M059J (cell line): Measurements from ENCODE around the gene CAPS2. TPM values are rescaled to one million over a fixed set of nuclear protein-coding genes. Genes with fewer than 3 reads are reported as not detected.

ENCODE experiments used
- DNase-seq: peaks from one replicate; pipeline ENCODE4 v3.0.0-alpha.2; 2012; ENCODE audit warnings: low read depth
- total RNA-seq: library from RNA; depleted of rRNA; stranded (reverse); fragments of >200 nt; shearing (Covaris generic); gene quantifications from 2 replicates; pipeline ENCODE4 v1.2.3, GENCODE V29; 2014; rRNA removed

The CAPS2 gene
- total RNA-seq, 1 experiment from 2014 or later = 3.7 TPM

DNA sequence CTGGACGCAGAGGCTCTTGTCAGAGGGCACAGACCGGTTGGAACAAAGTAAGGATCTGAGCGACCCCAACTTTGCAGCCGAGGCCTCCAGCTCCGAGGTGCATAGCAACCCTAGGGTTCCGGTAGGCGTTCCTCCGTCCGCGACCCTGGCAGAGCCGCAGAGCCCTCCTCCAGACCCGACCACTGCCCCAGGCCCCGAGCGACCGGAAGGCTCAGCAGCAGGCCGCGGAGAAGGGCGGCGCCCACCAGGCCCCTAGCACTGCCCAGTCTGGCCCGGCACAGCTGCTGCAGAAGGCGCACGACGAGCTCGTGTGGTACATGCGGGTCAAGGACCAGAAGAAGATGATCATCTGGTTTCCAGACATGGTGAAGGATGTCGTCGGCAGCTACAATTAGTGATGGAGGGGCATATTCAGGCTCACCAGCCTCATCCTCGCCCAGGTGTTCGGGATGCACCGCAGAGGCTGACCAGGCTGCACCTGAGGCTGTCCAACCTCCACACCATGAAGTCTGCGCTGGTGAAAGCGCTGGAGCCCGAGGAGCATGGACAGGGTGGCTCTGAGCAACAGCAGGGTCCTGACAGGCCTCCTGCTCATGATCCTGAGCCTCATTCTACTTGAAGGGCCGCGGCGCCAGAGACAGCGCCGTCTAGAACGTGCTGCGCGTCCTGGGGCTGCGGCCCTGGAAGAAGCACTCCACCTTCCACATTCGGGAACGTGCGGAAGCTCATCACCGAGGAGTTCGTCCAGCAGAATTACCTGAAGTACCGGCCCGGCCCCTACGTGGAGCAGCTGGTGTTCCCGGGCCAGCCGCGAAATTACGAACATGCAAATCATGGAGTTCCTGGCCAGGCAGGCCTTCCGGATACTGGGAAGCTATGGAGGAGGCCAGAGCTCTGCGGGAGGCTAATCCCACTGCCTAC lies 24.5 kb downstream of the CAPS2 start:
- DNase-seq = no peak

GRCh38 chr12:75302781-75303180 lies 27.3 kb downstream of the CAPS2 start:
- no peak for DNase-seq

- DNase-seq = no peak
These were observed 27.9 kb downstream of the CAPS2 start for GRCh38 chr12:75302225-75302624.

DNA sequence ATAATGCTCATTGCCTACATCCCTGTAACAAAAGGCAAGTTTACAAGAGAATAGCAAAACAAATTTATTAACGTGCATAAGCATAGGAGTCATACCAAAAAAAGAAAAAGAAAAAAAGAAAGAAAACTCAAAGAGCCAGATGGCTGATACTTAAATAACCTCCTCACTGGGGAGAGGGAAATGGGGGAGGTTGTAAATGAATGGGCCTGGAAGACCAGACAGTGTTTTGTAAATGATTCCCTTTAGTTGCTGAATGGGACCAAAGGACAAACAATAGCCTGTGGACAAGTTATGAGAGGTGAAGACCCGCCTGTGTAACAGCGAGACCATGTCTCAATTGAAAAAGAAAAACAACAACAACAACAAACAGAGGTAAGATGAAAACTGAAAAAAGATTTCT lies 35.3 kb downstream of the CAPS2 start:
- no peak for DNase-seq

DNA sequence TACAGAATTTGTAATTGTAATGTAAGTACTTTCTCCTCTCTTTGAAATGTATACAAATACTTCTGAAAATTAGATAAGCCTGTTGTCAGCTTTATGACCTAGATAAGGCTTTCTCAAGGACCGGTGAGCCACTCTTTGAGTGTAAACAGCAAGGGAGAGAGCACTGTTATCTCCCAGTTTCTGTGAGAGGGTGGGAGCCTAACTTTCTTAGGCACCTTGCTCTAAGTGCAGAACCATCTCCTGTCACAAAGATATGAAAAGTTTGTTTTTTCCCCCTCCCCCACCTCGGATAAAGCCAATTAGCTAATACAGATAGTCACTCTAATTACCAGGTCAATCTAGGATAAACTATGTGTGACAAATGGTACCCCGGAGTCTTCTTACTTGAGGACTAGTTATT lies 35.8 kb downstream of the CAPS2 start:
- no peak for DNase-seq

GRCh38 chr12:75291014-75291413 lies 39.1 kb downstream of the CAPS2 start:
- no peak for DNase-seq

GRCh38 chr12:75289753-75290152 lies 40.4 kb downstream of the CAPS2 start:
- peak; percentile 3 for DNase-seq

DNA sequence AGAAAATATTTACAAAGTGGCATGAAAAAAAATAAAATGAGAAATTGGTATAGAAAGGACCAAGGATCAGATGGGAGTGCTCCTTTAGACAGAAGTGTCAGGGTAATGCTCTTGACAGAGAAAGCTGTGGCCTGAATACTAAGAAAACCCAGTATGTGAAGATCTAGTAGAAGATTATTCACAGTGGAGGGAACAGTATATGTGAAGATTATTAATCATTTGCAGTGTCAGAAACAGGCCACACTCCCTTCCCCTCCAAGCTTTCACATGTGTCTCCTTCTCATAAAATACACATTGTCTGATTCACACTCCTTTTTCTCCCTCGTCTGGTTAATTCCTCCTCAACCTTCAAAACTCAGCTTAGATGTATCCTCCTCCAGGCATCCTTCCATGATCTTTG lies 41.3 kb downstream of the CAPS2 start:
- DNase-seq = no peak

GRCh38 chr12:75275702-75276101 lies 54.4 kb downstream of the CAPS2 start:
- DNase-seq = no peak

- DNase-seq = no peak
These were observed 58.5 kb downstream of the CAPS2 start for GRCh38 chr12:75271576-75271975.

DNA sequence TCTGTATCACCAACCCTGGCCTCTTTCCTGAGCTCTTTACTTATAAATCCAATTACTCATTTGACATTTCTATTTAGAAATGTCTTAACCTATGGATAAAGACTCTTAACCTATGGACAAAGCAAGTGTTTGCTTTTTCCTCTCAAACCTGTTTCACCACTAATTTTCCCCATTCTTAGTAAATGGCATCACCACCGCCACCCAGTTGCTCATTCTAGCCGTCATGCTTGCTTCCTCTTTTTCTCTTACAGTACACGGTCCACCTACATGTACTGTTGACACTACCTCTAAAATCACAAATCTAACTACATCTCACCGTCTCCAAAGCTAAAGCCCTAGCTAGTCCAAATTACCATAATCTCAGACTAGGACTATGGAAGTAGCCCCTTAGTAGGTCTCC lies 60.0 kb downstream of the CAPS2 start:
- no peak for DNase-seq

DNA sequence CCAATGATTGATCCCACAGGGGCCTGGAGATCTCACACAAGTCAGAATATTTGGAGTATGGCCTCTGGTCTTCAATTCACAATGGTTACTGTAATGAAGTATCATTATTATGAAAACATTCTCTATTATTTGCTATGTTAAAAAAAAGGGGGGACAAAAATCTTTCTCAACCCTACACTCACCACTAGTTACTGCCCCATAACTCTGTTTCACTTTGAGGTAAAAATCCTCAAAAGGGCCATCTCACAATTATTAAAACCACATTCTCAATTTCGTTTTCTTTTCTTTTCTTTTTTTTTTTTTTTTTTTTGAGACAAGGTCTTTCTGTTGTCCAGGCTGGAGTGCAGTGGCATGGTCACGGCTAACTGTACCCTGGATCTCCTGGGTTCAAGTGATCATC lies 60.9 kb downstream of the CAPS2 start:
- no peak for DNase-seq

DNA sequence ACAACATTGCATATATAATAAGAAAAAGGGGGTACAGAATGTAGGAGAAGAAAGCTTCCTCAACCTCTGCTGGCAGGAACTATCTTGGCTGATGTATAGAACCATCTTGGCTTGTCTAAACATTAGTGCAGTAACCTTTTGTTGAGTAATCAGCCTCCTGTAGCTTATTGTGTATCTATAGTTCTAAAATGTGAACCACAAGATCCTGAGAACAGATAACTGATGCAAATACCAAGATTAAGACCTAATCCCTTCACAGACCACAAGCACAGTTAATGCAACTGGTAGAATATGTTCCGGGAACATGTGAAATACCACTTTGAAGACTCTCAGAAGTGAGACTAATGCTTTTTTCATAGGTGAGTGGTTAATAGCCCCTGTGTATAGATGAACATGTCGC lies 69.8 kb downstream of the CAPS2 start:
- DNase-seq = peak; percentile 3

DNA sequence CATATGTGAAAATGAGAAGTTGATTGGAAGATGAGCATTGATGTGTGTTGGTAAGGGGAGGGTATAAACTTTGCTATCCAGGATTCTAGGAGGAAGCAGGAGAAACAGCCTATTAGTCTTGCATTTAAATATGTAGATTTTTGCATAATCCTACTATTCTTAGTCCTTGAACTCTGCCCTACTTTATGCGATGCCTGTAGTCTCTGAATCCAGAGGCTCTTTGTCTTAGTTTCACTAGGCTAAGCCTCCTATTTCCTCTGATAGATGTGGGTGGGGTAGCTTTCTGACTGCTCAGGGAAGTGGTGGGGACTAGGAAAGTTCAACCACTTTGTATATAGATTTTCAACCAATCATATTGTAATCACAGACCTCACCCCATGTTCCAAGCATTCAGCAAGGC lies 71.0 kb downstream of the CAPS2 start:
- no peak for DNase-seq

DNA sequence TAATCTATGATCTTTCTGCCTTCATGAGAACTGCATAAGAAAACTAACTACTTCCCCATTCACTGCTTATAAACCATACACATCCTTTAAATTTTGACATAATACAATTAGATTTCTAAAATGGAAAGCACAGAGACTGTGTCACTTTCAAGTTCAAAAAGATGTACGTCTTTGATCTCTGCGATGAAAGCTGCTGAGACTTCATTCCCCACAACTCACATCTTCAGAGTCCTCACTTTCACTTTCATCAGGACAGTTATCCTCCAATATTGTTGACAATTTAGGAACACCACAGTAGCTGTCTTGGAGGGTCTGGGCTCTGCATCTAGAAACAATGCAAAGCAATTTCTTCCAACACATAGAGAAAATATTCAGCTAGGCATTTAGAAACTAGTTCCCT lies 72.6 kb downstream of the CAPS2 start:
- DNase-seq = no peak

DNA sequence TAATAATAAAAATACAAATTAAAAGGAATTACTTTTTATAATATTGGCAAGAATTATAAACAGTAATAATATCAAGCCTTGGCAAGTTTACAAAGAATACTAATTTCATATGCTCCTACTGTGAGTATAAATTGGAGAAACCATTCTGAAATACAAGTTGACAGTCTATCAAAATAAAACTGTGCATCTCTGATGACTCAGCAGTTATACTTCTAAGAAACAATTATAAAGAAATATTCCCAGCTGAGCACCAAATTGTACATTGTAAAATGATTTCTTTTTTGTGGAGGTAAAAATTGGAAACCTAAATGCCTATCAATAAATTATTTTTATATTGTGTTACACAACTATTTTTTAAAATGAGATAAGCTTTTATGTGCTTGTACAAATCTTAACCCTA lies 85.0 kb downstream of the CAPS2 start:
- no peak for DNase-seq

- DNase-seq = no peak
These were observed 90.1 kb downstream of the CAPS2 start for GRCh38 chr12:75239987-75240386.

- peak; percentile 74 for DNase-seq
These were observed 93.9 kb downstream of the CAPS2 start for GRCh38 chr12:75236206-75236605.

- no peak for DNase-seq
These were observed 103.0 kb downstream of the CAPS2 start for GRCh38 chr12:75227132-75227531.

Other genes starting within 250 kb of the CAPS2 start
- gene KCNC2, start 120.5 kb downstream of the CAPS2 start, total RNA-seq = not detected in 2 replicates
- not detected in 2 replicates for gene GLIPR1L1, start 4.3 kb upstream of the CAPS2 start, total RNA-seq
- gene GLIPR1L2, start 60.8 kb upstream of the CAPS2 start, total RNA-seq = not detected in 2 replicates
- gene GLIPR1, start 150.4 kb upstream of the CAPS2 start, total RNA-seq = 82.2 and 131 TPM in 2 replicates
- gene KRR1, start 181.3 kb upstream of the CAPS2 start, total RNA-seq = 47.1 and 93.0 TPM in 2 replicates